HepG2 (cell line): ENCODE data around the gene FAM24A. TPM values are rescaled to one million over a fixed set of nuclear protein-coding genes. Genes with fewer than 3 reads are reported as not detected.
A peak's percentile ranks its signal among the peaks of the same experiment; 100 is the strongest.

Experiments
- BCL6 ChIP-seq: IDR thresholded peaks from 2 replicates; pipeline ENCODE4 v1.6.1; 2016; ENCODE audit warnings: missing genetic modification reagents, missing compliant biosample characterization
- CC2D1A ChIP-seq: sonication (generic); formaldehyde crosslinking; IDR thresholded peaks from 2 replicates; pipeline ENCODE4 v1.8.1; 2023; ENCODE audit warnings: mild to moderate bottlenecking, missing genetic modification reagents
- CEBPG ChIP-seq: IDR thresholded peaks from 2 replicates; pipeline ENCODE4 v1.6.1; 2016
- ESRRA ChIP-seq: sonication (generic); formaldehyde crosslinking; IDR thresholded peaks from 2 replicates; pipeline ENCODE4 v1.5.1; 2020; ENCODE audit warnings: mild to moderate bottlenecking, low read depth, missing genetic modification reagents
- FOXK2 ChIP-seq: fragments of 450-650 bp; IDR thresholded peaks from 2 replicates; pipeline ENCODE4 v1.6.1; 2016
- GMEB1 ChIP-seq: sonication (generic); formaldehyde crosslinking; IDR thresholded peaks from 2 replicates; pipeline ENCODE4 v1.5.1; 2020; ENCODE audit warnings: missing genetic modification reagents, mild to moderate bottlenecking, borderline replicate concordance
- HIC2 ChIP-seq: sonication (generic); formaldehyde crosslinking; IDR thresholded peaks from 2 replicates; pipeline ENCODE4 v1.9.0; 2022; ENCODE audit warnings: low read depth, missing genetic modification reagents
- MAFG ChIP-seq: sonication (generic); formaldehyde crosslinking; IDR thresholded peaks from 2 replicates; pipeline ENCODE4 v1.5.1; 2020; ENCODE audit warnings: mild to moderate bottlenecking, missing genetic modification reagents
- RNF2 ChIP-seq: fragments of 450-650 bp; conservative IDR thresholded peaks from 2 replicates; pipeline ENCODE4 v1.6.1; 2016; ENCODE audit warnings: low read depth
- ZMAT3 ChIP-seq: sonication (generic); formaldehyde crosslinking; conservative IDR thresholded peaks from 2 replicates; pipeline ENCODE4 v1.7.0; 2021; ENCODE audit warnings: missing genetic modification reagents
- ZMYM2 ChIP-seq: sonication (generic); formaldehyde crosslinking; IDR thresholded peaks from 2 replicates; pipeline ENCODE4 v1.8.0; 2022; ENCODE audit warnings: mild to moderate bottlenecking, missing genetic modification reagents
- ZMYM3 ChIP-seq: sonication (generic); formaldehyde crosslinking; IDR thresholded peaks from 2 replicates; pipeline ENCODE4 v1.5.1; 2020; ENCODE audit warnings: mild to moderate bottlenecking, missing genetic modification reagents
- ZNF263 ChIP-seq: sonication (generic); formaldehyde crosslinking; IDR thresholded peaks from 2 replicates; pipeline ENCODE4 v1.4.0; 2020; ENCODE audit warnings: missing genetic modification reagents
- ZNF367 ChIP-seq: sonication (generic); formaldehyde crosslinking; IDR thresholded peaks from 2 replicates; pipeline ENCODE4 v1.4.0; 2020; ENCODE audit warnings: missing genetic modification reagents, borderline replicate concordance
- ZNF383 ChIP-seq: sonication (generic); formaldehyde crosslinking; IDR thresholded peaks from 2 replicates; pipeline ENCODE4 v1.4.0; 2020; ENCODE audit warnings: missing genetic modification reagents, mild to moderate bottlenecking, borderline replicate concordance
- ZNF557 ChIP-seq: sonication (generic); formaldehyde crosslinking; IDR thresholded peaks from 2 replicates; pipeline ENCODE4 v1.4.0; 2020; ENCODE audit warnings: missing genetic modification reagents
- ZNF644 ChIP-seq: IDR thresholded peaks from 2 replicates; pipeline ENCODE4 v1.6.1; 2016; ENCODE audit warnings: low read depth
- ZNF720 ChIP-seq: sonication (generic); formaldehyde crosslinking; IDR thresholded peaks from 2 replicates; pipeline ENCODE4 v1.4.0; 2020; ENCODE audit warnings: missing genetic modification reagents
- ZNF776 ChIP-seq: sonication (generic); formaldehyde crosslinking; IDR thresholded peaks from 2 replicates; pipeline ENCODE4 v1.4.0; 2020; ENCODE audit warnings: mild to moderate bottlenecking, missing genetic modification reagents
- ZNF780A ChIP-seq: sonication (generic); formaldehyde crosslinking; IDR thresholded peaks from 2 replicates; pipeline ENCODE4 v1.8.0; 2022; ENCODE audit warnings: mild to moderate bottlenecking, missing genetic modification reagents, moderate library complexity
- ZSCAN21 ChIP-seq: sonication (generic); formaldehyde crosslinking; IDR thresholded peaks from 2 replicates; pipeline ENCODE4 v1.8.0; 2022; ENCODE audit warnings: mild to moderate bottlenecking, missing genetic modification reagents, moderate library complexity, borderline replicate concordance
- polyA plus RNA-seq, 8 experiments: library from polyadenylated mRNA; depleted of rRNA in 3 of 8; stranded (reverse) in 7 of 8; unstranded in 1 of 8; fragments of >200 nt; fragmentation: Illumina TruSeq in 4 of 8; extraction: Trizol in 4 of 8; gene quantifications; 2 replicates each; pipeline versions ENCODE4 v1.2.1 to v1.2.3, GENCODE V29; 2011 to 2016; ENCODE audit warnings: low read depth in 4 of 8, missing spikeins in 1 of 8, mixed read lengths in 1 of 8; ENCODE audit not compliant: insufficient read depth in 1 of 8
- total RNA-seq, 5 experiments: library from RNA; depleted of rRNA; stranded (reverse); fragments of >200 nt; fragmentation: Illumina TruSeq; extraction: Trizol; gene quantifications; 2 replicates each; pipeline ENCODE4 v1.2.3, GENCODE V29; 2016; ENCODE audit warnings: low read depth in 1 of 5
- TF ChIP-seq, protein P1 (sequence below): sonication (generic); formaldehyde crosslinking; conservative IDR thresholded peaks from 2 replicates; pipeline ENCODE4 v1.8.1; 2023; ENCODE audit warnings: missing genetic modification reagents
- TF ChIP-seq, protein P2 (sequence below): IDR thresholded peaks from 2 replicates; pipeline ENCODE4 v1.6.1; 2016; ENCODE audit warnings: mild to moderate bottlenecking, missing biosample characterization, missing genetic modification reagents
- TF ChIP-seq, protein P3 (sequence below): sonication (generic); formaldehyde crosslinking; IDR thresholded peaks from 2 replicates; pipeline ENCODE4 v1.4.0; 2020; ENCODE audit warnings: missing genetic modification reagents

Gene FAM24A
- total and polyA plus RNA-seq, 2 of the 13 experiments (the other 11 are each of a cell fraction or from before 2014, with no cell fraction given): not detected

- TF ChIP-seq ZMAT3 (CRISPR knock-in tag): peak; percentile 86
- no peak for TF ChIP-seq ZNF644 (CRISPR knock-in tag)
- TF ChIP-seq, protein P1, sequence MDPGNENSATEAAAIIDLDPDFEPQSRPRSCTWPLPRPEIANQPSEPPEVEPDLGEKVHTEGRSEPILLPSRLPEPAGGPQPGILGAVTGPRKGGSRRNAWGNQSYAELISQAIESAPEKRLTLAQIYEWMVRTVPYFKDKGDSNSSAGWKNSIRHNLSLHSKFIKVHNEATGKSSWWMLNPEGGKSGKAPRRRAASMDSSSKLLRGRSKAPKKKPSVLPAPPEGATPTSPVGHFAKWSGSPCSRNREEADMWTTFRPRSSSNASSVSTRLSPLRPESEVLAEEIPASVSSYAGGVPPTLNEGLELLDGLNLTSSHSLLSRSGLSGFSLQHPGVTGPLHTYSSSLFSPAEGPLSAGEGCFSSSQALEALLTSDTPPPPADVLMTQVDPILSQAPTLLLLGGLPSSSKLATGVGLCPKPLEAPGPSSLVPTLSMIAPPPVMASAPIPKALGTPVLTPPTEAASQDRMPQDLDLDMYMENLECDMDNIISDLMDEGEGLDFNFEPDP (CRISPR knock-in tag): peak; percentile 49; the same call in 1 of the 2 replicates
- peak; percentile 95 for TF ChIP-seq ZNF776 (CRISPR knock-in tag)
- peak; percentile 84; the same call in 1 of the 2 replicates for TF ChIP-seq GMEB1 (CRISPR knock-in tag)
- TF ChIP-seq ZMYM3: peak; percentile 67
- peak; percentile 72; the same call in 1 of the 2 replicates for TF ChIP-seq ZNF263
- TF ChIP-seq, protein P2, sequence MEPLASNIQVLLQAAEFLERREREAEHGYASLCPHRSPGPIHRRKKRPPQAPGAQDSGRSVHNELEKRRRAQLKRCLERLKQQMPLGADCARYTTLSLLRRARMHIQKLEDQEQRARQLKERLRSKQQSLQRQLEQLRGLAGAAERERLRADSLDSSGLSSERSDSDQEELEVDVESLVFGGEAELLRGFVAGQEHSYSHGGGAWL (CRISPR knock-in tag): peak; percentile 92; the same call in 1 of the 2 replicates
- TF ChIP-seq MAFG (CRISPR knock-in tag): no peak
- TF ChIP-seq, protein P3, sequence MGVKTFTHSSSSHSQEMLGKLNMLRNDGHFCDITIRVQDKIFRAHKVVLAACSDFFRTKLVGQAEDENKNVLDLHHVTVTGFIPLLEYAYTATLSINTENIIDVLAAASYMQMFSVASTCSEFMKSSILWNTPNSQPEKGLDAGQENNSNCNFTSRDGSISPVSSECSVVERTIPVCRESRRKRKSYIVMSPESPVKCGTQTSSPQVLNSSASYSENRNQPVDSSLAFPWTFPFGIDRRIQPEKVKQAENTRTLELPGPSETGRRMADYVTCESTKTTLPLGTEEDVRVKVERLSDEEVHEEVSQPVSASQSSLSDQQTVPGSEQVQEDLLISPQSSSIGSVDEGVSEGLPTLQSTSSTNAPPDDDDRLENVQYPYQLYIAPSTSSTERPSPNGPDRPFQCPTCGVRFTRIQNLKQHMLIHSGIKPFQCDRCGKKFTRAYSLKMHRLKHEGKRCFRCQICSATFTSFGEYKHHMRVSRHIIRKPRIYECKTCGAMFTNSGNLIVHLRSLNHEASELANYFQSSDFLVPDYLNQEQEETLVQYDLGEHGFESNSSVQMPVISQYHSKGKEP: peak; percentile 83; the same call in 1 of the 2 replicates
- peak; percentile 96; the same call in 1 of the 2 replicates for TF ChIP-seq ZSCAN21 (CRISPR knock-in tag)
- TF ChIP-seq ZMYM2 (CRISPR knock-in tag): peak; percentile 87; the same call in 1 of the 2 replicates
- TF ChIP-seq ZNF720 (CRISPR knock-in tag): peak; percentile 51; the same call in 1 of the 2 replicates
- TF ChIP-seq ZNF780A (CRISPR knock-in tag): peak; percentile 64; the same call in 1 of the 2 replicates
- TF ChIP-seq BCL6 (CRISPR knock-in tag): peak; percentile 50
- peak; percentile 46; the same call in 1 of the 2 replicates for TF ChIP-seq ESRRA (CRISPR knock-in tag)
- no peak for TF ChIP-seq FOXK2
- TF ChIP-seq RNF2: peak; percentile 99
- no peak for TF ChIP-seq ZNF367 (CRISPR knock-in tag)
- 0 out of 2 replicates have a peak, but pooled peaks have one; percentile 36 for TF ChIP-seq ZNF557 (CRISPR knock-in tag)
- TF ChIP-seq ZNF383 (CRISPR knock-in tag): peak; percentile 86; the same call in 1 of the 2 replicates
- no peak for TF ChIP-seq CC2D1A (CRISPR knock-in tag)
- peak; percentile 75 for TF ChIP-seq HIC2 (CRISPR knock-in tag)
- TF ChIP-seq CEBPG (CRISPR knock-in tag): peak; percentile 40
Observed at GRCh38 chr10:122953902-122954730, 43.7 kb downstream of the FAM24A start, which contains the start of gene C10orf88 (continued).
